BE2C (cell line): ENCODE measurements around the gene ANG.
A peak's percentile ranks its signal among the peaks of the same experiment; 100 is the strongest.

Experiments used
- DNase-seq: peaks from one replicate; pipeline ENCODE4 v3.0.0-alpha.2; 2020
- H3K27me3 ChIP-seq: fragments of 250-450 bp; sonication (Bioruptor Pico); 2 replicates; pipeline ENCODE4 v1.5.1; 2020; ENCODE audit warnings: mild to moderate bottlenecking
- H3K36me3 ChIP-seq: fragments of 250-450 bp; sonication (Bioruptor Pico); 2 replicates; pipeline ENCODE4 v1.5.1; 2020; ENCODE audit warnings: mild to moderate bottlenecking
- H3K4me1 ChIP-seq: fragments of 250-450 bp; sonication (Bioruptor Pico); 2 replicates; pipeline ENCODE4 v1.5.1; 2020
- H3K4me3 ChIP-seq: 2 replicates; pipeline ENCODE4 v1.5.1; 2011; ENCODE audit warnings: low read depth, low read length
- H3K9me3 ChIP-seq: fragments of 250-450 bp; sonication (Bioruptor Pico); 2 replicates; pipeline ENCODE4 v1.5.1; 2020
- TF ChIP-seq, protein P1 (sequence below): IDR thresholded peaks from 2 replicates; pipeline ENCODE4 v1.5.1; 2012; ENCODE audit warnings: mild to moderate bottlenecking, low read depth, low read length

Gene ANG

DNA sequence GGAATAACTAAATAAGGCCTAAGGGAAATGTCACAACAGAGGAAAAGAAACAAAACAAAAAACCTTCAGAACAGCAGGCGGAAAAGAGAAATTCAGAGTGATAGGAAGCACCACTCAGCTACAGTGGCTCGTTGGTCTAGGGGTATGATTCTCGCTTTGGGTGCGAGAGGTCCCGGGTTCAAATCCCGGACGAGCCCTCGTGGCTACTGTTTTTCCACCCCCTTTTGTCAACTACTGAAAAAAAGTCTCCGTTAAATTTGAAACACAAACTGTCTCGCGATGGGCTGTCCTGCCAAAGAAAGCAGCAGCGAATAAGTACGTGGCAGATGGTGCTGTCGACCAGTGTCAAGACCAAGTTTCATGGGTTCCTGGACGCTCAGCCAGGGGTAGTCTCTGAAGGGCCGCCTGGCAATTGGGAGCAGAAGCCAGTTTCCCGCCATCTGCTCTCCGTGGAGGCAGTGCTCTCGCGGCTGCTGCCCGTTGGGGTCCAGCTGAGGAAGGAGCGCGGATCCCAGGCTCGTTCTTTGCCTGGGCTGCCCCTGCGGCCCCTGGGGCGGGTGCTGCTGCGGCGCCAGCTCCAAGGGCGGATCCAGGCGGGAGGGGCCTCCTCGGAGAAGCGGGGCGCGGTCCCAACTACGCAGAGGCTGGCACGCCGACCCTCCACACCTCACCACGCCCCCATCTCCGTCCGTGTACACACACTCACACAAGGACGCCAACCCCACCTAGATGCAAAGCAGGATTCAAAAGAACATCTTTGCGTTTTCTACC is 4.5 kb upstream of the ANG start, which contains the start of gene RNASE4:
Gene RNASE4, plus strand, starts transcription at position 670 of the 771 bp plus-strand sequence. CDS start 14,812 bp downstream, outside the sequence.
- TF ChIP-seq, protein P1, sequence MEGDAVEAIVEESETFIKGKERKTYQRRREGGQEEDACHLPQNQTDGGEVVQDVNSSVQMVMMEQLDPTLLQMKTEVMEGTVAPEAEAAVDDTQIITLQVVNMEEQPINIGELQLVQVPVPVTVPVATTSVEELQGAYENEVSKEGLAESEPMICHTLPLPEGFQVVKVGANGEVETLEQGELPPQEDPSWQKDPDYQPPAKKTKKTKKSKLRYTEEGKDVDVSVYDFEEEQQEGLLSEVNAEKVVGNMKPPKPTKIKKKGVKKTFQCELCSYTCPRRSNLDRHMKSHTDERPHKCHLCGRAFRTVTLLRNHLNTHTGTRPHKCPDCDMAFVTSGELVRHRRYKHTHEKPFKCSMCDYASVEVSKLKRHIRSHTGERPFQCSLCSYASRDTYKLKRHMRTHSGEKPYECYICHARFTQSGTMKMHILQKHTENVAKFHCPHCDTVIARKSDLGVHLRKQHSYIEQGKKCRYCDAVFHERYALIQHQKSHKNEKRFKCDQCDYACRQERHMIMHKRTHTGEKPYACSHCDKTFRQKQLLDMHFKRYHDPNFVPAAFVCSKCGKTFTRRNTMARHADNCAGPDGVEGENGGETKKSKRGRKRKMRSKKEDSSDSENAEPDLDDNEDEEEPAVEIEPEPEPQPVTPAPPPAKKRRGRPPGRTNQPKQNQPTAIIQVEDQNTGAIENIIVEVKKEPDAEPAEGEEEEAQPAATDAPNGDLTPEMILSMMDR: no peak
- Histone ChIP-seq H3K27me3 (no peaks in the 10 kb centered on the region), H3K9me3 (no peaks in the 10 kb centered on the region), H3K4me3 (peak within 1 kb of the TSS; percentile 94), H3K36me3 (no peaks in the 10 kb centered on the region), H3K4me1 (no peaks in the 10 kb centered on the region)
- DNase-seq: peak; percentile 85

DNA sequence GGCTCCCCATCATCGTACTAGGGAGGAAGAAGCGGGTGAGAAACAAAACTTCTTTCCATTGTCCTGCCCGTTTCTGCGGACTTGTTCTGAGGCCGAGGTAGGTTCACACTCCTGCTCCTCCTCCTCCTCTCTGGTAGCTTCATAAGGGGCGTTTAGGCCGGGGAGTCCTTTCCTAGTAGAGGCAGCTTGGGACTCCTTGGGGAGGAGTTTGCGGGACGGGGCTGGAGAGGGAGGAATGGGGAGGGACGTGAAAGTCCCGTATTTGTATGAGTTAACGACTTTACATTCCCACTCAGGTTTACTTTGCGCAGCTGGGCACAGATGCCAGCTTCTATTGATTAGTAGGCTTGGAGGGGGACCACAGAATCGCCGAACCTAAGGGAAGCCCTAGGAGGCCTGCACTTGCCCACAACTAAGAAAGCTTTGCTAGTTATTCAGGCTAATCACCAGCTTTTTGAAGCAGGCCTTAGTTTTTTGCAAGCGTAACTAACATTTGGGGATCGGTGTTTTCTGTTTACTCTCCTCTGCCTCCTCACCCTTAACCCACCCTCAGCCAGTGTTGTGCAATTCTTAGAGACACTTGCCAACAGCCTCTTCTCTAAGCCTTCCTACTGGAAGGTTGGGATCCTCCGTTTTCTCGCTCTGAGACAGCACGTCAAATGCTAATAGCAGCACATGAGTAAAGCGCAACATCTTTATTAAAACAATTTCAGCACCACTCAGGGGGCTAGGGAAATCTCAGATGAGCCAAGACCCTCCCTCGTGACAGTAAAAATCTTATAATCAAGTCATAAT is 3.7 kb upstream of the ANG start:
- Histone ChIP-seq H3K27me3 (no peaks in the 10 kb centered on the region), H3K4me1 (no peaks in the 10 kb centered on the region), H3K9me3 (no peaks in the 10 kb centered on the region), H3K36me3 (no peaks in the 10 kb centered on the region), H3K4me3 (peak overlapping the region; percentile 94)
- TF ChIP-seq, protein P1: no peak
- no peak for DNase-seq

- TF ChIP-seq, protein P1: no peak
Observed at GRCh38 chr14:20686386-20687143, 2.0 kb upstream of the ANG start.

DNA sequence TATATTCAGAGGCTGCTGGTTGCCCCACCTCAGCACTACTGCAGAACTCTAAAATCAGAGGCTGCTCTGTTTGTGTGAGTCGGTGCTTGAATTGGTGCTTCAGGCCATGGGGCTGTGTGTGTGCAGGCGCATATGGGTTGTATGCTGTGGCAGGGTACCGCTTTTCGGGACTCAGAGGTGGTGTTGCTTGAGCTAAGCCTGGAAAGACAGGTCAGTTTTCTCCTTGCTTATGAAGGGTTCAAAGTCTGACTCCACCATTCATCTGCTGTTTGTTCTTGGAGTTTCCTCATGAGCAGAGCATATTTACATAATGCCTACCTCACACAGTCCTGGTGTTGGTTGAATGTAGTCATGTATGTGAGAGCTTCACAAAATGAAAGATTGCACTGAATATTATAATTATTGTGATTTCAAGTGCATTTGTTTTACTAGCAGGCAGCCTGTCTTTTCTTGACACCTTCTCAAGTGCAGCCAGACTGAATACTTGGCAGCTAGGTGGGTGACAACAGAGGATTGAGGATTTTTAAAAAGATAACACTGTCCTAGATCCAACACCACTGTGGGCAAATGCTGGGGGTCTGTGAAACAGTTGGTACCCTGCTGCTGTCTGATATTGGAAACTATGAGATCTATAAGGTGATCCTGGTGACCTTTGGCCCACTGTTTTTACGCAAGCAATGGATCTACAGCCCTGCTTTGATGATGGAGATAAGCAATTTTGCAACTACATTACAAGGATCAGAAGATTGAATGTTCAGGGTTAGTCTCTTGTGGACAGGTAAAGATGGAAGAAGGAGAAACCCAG is 1.0 kb upstream of the ANG start:
- TF ChIP-seq, protein P1: no peak
- Histone ChIP-seq H3K27me3 (no peaks in the 10 kb centered on the region), H3K9me3 (no peaks in the 10 kb centered on the region), H3K4me1 (no peaks in the 10 kb centered on the region), H3K4me3 (no peak overlapping the region), H3K36me3 (no peaks in the 10 kb centered on the region)
- DNase-seq: no peak

More at GRCh38 chr14:20686386-20687143, 2.0 kb upstream of the ANG start:
- H3K36me3 ChIP-seq: no peaks in the 10 kb centered on the region
- no peak overlapping the region for H3K4me3 ChIP-seq
- no peak for DNase-seq
- no peaks in the 10 kb centered on the region for H3K9me3 ChIP-seq
- H3K4me1 ChIP-seq: no peaks in the 10 kb centered on the region
- H3K27me3 ChIP-seq: no peaks in the 10 kb centered on the region

DNA sequence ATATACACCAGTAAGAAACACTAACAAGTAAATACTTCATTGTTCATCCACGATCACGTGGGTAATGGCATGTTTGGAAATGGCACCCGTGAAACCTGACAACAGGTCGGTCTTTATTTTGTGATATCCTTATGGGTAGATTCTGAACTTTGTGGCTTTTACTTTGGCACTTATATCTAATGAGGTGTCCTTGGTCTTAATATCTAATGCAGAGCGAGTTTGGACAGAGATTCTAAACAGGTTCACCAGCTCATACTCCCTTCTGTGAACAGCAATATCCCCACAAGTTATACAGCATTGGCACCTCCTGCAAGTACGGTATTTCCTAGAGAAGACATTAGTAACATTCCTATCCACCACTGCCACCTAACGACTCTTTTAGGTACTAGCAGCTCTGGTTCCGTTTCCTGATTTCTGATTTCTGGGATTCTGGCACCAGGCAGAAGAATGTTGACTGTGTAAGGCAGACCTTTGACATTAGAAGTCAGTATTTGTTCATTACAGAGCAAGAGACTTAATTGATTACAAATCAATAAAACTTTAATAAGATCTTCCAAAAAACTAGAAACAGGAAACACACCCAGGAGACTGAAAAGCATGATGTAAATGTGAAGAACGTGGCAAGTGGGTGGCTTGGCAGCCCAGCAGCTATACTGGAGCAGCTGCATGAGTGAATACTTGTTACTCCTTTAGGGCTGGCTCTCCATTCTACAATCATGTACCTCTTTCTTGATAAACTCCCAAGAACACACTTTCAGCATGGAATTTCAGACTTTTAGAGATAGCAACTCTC is 2.5 kb downstream of the ANG start:
- H3K4me3 ChIP-seq: peak overlapping the region; percentile 15; the same call in 1 of the 2 replicates
- H3K9me3 ChIP-seq: no peaks in the 10 kb centered on the region
- DNase-seq: peak; percentile 43
- no peaks in the 10 kb centered on the region for H3K27me3 ChIP-seq
- no peaks in the 10 kb centered on the region for H3K36me3 ChIP-seq
- no peaks in the 10 kb centered on the region for H3K4me1 ChIP-seq
- TF ChIP-seq, protein P1: peak; percentile 93
